HG02870 (cell line): ENCODE results near the gene DCHS1.
A peak's percentile ranks its signal among the peaks of the same experiment; 100 is the strongest.

Experiments
- ATAC-seq: cut with Tn5 transposase; IDR thresholded peaks from one replicate; pipeline ENCODE4 v1.9.1; 2021; ENCODE audit warnings: mild to moderate bottlenecking, moderate library complexity; ENCODE audit not compliant: unreplicated experiment

Gene DCHS1

DNA sequence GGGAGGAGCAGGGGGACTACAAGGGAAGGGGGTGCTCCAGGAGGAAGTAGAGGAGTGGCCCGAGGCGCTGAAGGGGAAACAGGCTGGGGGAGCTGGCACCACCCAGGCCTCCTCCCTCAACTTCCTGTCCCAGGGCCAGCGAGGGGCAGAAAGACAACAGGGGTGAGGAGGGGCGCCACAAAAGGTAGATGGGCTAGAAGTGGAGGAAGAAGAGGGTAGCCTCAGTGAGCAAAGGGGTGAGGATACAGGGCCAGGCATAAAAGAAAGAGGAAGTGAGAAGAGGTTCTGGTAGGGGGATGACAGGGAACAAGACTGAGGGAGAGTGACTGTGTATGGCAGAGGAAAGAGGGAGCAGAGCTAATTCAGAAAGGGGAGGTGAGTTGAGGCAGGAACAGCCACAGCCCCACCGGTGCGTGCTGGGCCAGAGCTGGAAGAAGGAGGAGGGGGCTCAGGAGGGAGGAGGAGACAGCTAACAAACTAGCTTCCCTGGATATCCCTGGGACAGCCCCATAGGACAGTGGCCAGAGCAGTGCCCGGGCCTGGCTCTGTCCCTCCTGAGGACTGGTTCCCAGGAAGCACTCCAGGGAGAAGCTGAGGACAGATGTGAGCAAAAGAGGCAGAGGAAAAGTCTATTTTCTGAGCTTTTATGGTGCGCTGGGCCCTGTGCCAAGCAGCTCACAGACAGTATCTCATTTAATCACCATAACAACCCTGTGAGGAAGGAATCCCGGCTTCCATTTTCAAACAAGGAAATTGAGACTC is 8.5 kb downstream of the DCHS1 start:
- peak; percentile 95 for ATAC-seq

GRCh38 chr11:6646576-6646917 is 9.1 kb downstream of the DCHS1 start:
- ATAC-seq = no peak

DNA sequence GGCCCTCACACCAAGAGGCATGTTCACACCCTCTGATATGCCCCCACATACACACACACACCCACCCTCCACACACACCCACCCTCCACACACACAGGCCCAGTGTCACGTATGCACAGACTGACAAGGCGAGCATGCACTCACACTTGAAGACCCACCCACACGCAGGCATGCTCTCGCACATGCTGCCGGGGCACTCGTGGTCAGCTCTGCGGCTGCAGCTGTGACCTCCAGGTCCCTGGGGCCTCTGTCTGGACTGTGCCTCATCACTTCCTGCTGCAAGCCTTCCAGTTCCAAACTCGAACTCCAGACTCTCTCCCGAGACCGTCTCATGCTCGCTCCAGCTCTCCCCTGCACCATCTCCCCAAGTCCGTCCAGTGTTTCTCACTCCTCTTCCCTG is 9.5 kb downstream of the DCHS1 start:
- no peak for ATAC-seq

DNA sequence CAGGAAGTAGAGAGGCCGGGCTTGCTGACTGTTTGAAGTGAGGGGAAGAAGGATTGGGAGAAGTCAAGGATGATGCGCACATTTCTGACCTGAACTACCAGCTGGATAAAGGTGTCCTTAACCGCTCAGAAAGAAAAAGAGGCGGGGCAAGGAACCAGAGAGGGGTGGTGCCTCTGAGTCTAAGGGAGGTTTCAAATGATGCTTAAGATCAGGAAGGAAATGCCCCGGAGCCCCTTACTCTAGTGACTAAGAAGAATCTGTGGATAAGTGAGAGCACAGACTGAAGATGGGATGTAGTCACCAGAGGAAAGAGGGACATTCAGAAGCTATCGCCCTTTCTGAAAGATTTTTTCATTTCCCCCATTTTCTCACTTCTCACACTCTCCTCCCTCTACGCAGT is 12.7 kb downstream of the DCHS1 start:
- no peak for ATAC-seq

- ATAC-seq = no peak
Measured at GRCh38 chr11:6640985-6641701, 14.5 kb downstream of the DCHS1 start.

DNA sequence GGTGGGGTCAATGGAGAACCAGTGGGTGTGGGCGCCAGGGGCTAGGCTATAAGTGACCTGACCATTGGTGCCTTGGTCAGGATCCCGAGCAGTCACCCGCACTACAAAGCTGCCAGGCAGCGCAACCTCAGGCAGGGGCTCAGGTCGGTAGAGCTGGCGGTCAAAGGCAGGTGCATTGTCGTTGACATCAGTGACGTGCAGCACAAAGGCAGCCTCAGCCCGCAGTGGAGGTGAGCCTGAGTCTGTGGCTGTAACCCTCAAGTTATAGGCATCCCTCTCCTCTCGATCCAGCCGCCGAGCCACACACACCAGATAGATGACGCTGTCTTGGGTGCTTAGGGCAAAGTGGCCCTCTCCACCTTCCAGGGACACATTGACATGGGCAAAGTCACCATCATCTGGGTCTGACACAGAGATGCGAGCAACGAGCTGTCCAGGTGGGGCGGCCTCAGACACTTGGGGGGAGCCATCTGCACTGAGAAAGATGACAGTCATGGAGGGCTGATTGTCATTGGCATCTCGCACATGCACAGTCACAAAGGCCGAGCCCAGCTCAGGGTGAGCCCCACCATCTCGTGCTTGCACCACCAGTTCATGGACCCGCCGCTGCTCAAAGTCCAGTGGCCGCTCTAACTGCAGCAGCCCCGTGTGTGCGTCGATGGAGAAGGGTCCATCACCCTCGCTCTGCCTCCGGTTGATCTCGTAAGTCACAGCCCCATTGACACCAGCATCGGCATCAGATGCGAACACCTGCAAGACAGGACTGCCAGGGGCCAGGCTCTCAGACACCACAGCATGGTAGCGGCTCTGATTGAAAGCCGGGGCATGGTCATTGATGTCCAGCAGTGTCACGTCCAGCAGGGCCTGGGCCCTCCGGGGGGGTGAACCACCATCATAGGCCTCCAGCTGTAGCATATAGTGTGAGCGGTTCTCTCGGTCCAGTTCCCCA is 15.3 kb downstream of the DCHS1 start:
- ATAC-seq = no peak

GRCh38 chr11:6638429-6638828 is 17.2 kb downstream of the DCHS1 start:
- ATAC-seq = no peak

- ATAC-seq = no peak
Measured at GRCh38 chr11:6637871-6638270, 17.7 kb downstream of the DCHS1 start.

GRCh38 chr11:6636480-6636879 is 19.1 kb downstream of the DCHS1 start:
- no peak for ATAC-seq

- ATAC-seq = no peak
Measured at GRCh38 chr11:6635082-6635932, 20.3 kb downstream of the DCHS1 start.

DNA sequence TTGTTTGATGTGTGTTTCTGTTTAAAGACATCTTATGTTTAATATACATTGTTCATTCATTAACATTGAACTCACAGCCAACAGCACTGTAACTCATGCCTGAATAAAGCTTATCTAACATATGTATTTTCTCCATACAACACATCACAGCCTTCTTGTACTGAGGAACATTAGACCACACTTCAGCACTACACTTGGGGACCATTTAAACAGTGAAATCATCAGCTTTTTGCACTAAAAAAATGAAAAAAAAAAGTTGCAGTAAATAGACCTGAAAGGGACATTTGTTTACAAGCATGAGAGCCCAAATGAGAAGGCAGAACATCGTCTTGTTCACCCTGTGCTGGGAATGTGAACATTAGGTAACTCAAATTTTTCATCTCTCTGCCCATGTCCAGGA is 21.1 kb downstream of the DCHS1 start:
- ATAC-seq = no peak

DNA sequence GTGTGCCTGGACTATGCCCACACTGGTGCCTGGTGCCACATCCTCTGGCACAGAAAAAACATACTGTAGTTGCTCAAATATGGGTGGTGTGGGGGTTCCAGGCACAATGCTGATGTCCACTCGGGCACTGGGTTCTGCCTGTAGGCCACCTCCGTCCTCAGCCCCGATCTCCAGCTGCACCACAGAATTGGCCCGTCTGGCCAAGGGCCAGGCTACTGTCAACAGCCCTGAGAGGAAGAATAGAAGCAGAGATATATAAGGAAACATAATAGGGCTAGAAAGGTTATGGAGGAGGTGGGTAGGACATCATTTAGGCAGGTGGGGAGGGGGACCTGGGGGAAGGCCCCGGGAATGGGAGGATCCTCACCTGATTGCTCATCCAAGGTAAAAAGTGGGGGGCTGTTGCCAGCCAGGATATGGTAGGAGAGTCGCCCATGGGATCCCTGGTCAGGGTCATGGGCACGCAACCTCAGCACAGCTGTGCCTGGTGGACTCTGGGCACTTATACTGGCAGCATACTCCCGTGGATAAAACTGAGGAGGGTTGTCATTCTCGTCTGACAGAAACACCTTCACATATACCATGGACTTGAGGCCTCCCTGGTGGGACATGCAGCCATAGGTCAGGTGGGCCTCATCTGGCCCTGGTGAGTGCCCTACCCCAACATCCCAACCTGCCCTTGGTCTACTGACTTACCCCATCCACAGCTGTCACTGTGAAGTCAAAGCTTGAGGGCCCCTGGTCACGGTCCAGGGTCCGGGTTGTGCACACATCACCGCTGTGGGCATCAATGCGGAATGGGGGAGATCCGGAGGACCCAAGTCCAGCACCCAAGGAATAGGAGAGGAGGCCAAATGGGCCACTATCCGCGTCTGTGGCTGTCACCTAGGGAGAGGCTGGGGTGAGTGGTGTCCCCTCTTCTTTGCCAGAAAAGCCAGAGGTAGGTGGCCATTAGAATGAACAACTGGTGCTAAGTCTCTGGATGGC is 21.9 kb downstream of the DCHS1 start:
- ATAC-seq = no peak

DNA sequence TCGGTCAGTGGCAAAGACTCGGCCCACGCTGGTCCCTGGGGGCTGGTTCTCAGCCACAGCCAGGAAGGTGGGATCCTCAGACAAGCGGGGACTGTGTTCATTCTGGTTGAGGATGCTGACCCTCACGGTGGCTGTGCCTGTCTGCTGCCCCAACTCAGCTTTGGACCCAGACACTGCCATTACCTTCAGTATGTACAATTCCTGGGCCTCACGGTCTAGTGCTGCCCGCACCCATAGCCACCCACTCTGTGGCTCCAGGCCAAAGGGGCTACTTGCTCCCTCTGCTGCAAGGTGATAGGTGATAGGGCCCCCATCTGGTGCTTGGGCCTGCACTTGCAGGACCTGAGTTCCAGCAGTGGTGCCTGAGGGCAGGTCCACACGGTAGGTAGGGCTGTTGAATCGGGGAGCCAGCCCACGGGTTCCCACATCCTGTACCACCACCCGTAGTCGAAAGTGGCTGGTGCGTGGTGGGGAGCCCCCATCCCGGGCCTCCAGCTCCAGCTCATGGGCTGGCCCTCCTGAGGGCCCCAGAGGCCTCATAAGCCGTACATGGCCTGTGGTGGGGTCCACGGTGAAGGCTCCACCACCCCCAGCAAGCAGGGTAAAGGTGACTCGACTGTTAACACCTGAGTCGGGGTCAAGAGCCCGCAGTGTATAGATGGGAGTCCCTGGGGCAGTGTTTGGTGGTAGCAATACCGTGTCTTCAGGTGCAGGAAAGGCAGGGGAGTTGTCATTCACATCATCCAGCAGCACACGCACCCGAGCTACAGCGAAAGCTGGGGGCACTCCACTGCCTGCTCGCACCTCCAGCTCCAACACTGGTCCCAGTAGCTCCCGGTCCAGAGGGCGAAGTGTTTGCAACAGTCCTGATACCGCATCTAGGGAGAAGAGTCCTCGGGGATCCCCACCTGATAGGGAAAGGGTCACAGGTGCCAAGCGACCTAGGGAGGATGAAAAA is 23.2 kb downstream of the DCHS1 start:
- no peak for ATAC-seq

GRCh38 chr11:6631361-6631890 is 24.2 kb downstream of the DCHS1 start:
- no peak for ATAC-seq

- no peak for ATAC-seq
Measured at GRCh38 chr11:6630632-6631291, 24.8 kb downstream of the DCHS1 start.

GRCh38 chr11:6629892-6630631 is 25.5 kb downstream of the DCHS1 start:
- no peak for ATAC-seq

DNA sequence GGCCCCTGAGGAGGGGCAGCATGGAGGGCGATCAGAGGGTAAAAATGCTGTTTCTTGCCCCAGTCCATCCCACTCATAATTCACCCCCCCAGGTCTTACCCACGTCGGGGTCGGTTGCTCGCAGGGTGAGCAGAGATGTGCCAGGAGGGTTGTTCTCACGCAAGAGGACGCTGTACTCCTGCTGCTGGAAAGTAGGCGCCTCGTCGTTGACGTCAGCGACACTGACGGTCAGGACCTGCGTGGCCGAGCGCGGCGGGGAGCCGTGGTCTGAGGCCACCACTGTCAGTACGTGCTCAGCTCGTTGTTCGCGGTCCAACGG is 26.1 kb downstream of the DCHS1 start:
- no peak for ATAC-seq
